ENCODE measurements around the gene RAB11FIP3. TPM values are rescaled to one million over a fixed set of nuclear protein-coding genes. Genes with fewer than 3 reads are reported as not detected.

Gene RAB11FIP3
- total RNA-seq, 1 experiment from 2014 or later = 37.5 TPM

DNA sequence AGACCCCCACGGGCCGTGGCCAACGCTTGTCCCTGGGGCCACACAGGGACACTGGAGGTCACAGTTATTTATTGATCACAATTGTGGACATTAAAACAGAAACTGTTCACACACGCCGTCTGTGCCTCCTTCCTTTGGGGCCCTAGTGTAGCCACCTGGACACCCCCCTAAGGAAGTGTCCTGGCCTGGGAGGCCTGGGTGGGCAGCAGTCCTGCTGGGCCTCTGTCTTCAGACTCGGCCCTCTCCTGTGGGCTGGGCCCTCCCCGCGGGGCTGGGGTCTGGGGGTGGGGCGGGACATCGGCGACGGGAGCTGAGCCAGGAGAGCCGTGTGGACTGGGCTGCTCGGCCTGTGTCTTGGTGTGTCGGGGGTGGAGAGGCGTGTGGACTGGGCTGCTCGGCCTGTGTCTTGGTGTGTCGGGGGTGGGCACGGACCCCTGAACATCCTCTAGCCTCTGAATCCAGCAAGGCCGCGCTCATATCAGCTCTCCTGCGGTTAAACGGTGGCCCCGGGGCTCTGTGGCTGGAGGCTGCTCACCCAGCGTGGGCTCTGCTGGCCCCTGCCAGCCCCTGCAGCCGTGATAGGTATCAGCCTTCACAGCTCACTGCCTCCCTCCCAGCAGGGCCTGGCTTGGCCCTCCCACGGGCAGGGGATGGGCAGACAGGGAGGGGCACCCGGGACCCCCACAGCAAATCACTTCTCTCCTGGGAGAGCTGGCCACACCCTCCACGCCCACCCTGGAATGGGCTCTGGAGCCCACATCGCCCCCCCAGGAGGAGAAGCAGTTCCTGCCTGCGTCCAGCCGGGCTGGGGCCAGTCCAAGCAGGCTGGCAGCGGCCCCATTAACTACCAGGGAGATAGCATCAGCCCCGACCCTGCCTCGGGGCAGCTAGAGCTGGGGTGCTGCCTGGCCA, 140.2 kb downstream of the RAB11FIP3 start:
- peak; percentile 65 for DNase-seq (ENCODE audit: low read depth)
- in situ Hi-C loops (cut with HindIII; ENCODE audit: low pct_unique_long_range_greater_than_20kb, low sequenced_read_pairs) = no loop called here

DNA sequence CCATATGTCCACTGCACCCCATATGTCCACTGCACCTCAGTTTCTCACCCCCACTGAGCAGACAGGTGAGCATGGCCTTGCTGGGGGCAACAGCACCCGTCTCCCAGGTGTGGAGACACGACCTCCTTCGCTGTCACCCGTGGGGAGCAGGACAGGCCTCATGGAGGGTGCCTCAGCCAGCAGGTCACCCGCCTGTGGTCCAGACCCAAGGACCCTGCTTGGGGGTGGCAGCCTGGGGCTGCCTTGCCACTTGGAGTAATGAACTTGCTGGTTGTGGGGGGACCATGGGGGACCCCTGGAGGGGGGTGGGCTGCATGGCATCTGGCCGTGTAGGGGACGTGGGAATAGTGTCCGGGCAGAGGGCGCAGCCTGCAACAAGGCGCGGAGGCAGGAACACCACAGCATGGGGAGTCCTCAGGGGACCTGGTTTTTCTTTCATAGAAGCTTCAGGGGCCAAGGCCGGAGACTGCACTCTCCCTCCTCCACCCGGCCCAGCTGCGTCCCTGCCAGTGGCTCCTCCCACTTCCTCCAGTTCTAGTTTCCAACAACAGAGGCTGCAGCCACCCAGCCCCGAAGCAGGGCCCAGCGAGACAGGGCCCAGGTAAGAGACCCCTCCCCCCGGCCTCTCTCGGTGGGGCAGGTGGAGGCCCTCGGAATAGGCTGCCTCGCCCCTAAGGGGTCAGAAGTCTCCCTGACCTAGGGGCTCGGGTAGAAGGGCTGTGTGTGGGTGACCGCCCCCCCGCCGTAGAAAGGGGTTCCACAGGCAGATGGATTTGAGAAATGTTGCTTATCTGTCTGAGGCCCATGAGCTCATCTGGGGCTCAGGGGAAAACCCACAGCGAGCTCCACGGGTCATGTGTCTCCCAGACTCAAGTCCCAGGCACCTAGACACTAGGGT, 141.3 kb downstream of the RAB11FIP3 start, which contains the start of gene NHLRC4:
TSS of gene NHLRC4 (plus strand) at position 531 of the 898 bp plus-strand sequence. CDS start 1,043 bp downstream, outside the sequence.
- no peak for DNase-seq (ENCODE audit: low read depth)
- in situ Hi-C loops (cut with HindIII; ENCODE audit: low pct_unique_long_range_greater_than_20kb, low sequenced_read_pairs) = no loop called here

DNA sequence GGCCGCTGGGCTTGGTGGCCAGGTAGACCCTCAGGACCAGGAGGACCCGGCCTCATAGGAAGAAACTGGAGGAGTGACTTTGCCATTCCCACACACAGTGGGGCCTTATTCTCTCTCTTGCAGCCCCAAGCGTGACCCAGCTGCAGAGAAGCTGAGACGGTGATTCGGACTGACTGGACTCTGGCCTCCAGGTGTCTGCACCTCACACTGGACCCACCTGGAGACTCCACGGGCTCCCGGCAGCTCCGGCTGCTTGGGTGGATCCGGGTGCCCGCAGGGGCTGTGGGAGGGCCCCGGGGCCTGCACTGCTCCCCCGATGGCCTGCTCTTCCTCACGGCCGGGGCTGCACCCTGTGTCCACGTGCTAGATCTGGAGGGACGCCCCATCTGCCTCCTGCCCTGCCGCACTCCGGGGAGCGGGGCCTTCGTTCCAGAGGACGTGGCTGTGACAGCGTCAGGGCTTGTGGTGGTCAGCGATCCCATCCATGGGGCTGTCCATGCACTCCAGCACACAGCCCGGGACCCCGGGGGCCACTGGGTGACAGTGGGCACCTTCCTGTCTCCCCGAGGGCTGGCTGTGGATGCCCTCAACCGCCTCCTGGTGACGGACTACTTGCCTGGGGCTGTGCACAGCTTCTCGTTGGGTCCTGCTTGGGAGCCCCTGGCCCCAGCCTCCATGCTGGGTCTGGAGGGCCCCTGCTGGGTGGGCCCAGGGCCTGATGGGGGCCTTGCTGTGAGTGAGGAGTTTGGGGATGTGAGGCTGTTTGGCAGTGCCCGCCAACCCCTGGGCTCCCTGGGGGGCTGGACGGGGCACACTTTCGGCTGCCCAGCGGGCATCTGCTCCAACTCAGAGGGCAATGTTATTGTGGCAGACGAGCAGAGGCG, 142.2 kb downstream of the RAB11FIP3 start:
- DNase-seq (ENCODE audit: low read depth) = no peak
- in situ Hi-C loops (cut with HindIII; ENCODE audit: low pct_unique_long_range_greater_than_20kb, low sequenced_read_pairs) = no loop called here

DNA sequence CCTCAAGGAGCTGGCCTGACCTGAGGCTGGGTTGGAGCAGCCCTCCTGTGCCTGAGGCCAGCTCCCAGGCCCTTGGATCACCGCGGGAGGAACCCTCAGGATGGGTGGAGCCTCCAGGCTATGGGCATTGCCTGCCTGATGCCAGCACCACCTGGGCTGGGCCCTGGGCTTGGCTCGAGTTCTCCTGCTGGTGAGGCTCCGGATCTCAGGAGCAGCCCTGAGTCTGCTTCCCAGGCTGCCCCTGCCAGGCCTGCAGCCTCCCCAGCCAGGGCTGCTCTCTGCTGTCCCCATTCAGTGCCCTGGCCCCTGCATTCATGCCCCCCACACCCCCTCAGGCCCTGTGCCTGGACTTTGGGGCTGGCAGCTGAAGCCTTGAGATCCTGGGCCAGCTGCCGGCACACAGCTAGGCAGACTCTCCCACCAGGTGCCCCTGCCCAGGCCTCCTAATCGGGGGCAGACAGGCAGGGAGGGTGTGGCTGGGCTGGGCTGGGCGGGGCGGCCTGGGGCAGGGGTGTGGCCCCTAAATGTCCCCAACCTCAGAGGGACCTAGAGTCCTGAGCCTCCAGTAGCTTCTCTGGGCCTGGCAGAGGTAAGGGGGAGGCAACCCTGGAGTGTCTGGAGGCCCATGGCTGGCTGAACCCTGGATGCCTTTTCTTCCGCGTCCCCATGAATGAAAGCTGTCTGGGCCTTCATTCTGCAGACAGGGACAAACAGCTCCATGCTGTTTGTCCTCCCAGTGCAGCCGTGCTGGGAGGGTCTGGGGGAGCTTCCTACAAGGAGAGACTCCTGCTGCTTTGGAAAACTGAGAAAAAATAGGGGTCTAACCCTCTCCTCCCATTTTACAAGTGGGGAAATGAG, 143.2 kb downstream of the RAB11FIP3 start:
- DNase-seq (ENCODE audit: low read depth) = no peak
- in situ Hi-C loops (cut with HindIII; ENCODE audit: low pct_unique_long_range_greater_than_20kb, low sequenced_read_pairs) = no loop called here

DNA sequence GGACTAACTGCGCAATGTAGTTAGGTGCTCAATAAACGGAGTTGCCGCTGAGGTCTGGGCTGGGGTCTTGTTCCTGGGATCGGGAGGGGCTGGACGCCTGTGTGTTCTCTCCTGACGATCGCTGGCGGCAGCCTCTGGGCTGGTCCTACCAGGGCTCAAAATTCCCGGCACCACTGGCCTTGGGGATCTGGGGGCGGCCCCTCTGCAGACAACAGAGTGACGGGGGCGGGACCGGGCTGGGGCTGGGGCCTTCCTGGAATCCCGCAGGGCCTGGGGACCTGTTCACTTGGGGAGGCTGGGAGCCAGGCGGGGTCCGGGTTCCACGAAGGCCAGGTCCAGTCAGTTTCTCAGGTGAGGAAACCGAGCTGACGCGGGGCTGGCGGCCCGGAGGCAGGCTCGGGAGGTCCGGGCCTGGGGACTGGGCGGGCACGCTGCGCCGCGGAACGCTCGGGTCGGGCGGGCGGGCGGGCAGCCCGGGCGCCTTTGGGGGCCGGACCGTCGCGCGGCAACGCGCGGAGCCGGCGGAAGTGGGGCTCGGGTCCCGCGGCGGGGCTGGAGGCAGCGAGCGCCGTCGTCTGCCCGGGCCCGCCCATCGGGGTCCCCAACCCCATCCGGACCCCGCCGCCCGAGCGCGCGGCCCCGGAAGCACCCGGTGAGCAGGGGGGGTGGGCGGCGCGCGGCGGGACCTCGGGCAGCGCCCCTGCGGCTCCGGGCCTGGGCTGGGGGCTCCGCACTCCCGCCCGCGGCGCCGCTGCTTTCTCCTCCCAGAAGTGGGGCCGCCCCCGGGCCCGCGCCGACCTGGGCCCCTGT, 144.2 kb downstream of the RAB11FIP3 start, which contains the start of gene PIGQ:
TSS of gene PIGQ (plus strand) at position 524 of the 810 bp plus-strand sequence. CDS start 4,107 bp downstream, outside the sequence.
- in situ Hi-C loops (cut with HindIII; ENCODE audit: low pct_unique_long_range_greater_than_20kb, low sequenced_read_pairs) = no loop called here
- DNase-seq (ENCODE audit: low read depth) = peak; percentile 55

Other genes with a start within 250 kb of the RAB11FIP3 start
- gene HBA1, start 249.0 kb upstream of the RAB11FIP3 start, total RNA-seq (2014; rRNA removed; shearing (Covaris generic); ENCODE audit: low replicate concordance) = not detected in 2 replicates
- not detected in 2 replicates for gene HBQ1, start 245.2 kb upstream of the RAB11FIP3 start, total RNA-seq (2014; rRNA removed; shearing (Covaris generic); ENCODE audit: low replicate concordance)
- gene LUC7L, start 196.2 kb upstream of the RAB11FIP3 start, total RNA-seq (2014; rRNA removed; shearing (Covaris generic); ENCODE audit: low replicate concordance) = 30.2 and 32.7 TPM in 2 replicates
- gene FAM234A, start 190.8 kb upstream of the RAB11FIP3 start, total RNA-seq (2014; rRNA removed; shearing (Covaris generic); ENCODE audit: low replicate concordance) = 168 and 231 TPM in 2 replicates
- 1.1 and 3.6 TPM in 2 replicates for gene RGS11, start 149.7 kb upstream of the RAB11FIP3 start, total RNA-seq (2014; rRNA removed; shearing (Covaris generic); ENCODE audit: low replicate concordance)
- not detected in 2 replicates for gene ARHGDIG, start 145.1 kb upstream of the RAB11FIP3 start, total RNA-seq (2014; rRNA removed; shearing (Covaris generic); ENCODE audit: low replicate concordance)
- 0.74 TPM in 1 of 2 replicates, not detected in the other for gene PDIA2, start 142.5 kb upstream of the RAB11FIP3 start, total RNA-seq (2014; rRNA removed; shearing (Covaris generic); ENCODE audit: low replicate concordance)
- gene AXIN1, start 72.9 kb upstream of the RAB11FIP3 start, total RNA-seq (2014; rRNA removed; shearing (Covaris generic); ENCODE audit: low replicate concordance) = 82.2 and 84.5 TPM in 2 replicates
- 320 and 357 TPM in 2 replicates for gene MRPL28, start 55.1 kb upstream of the RAB11FIP3 start, total RNA-seq (2014; rRNA removed; shearing (Covaris generic); ENCODE audit: low replicate concordance)
- 100.0 and 111 TPM in 2 replicates for gene PGAP6, start 43.7 kb upstream of the RAB11FIP3 start, total RNA-seq (2014; rRNA removed; shearing (Covaris generic); ENCODE audit: low replicate concordance)
- 42.0 and 59.6 TPM in 2 replicates for gene NME4, start 28.4 kb upstream of the RAB11FIP3 start, total RNA-seq (2014; rRNA removed; shearing (Covaris generic); ENCODE audit: low replicate concordance)
- 9.8 and 33.7 TPM in 2 replicates for gene DECR2, start 23.8 kb upstream of the RAB11FIP3 start, total RNA-seq (2014; rRNA removed; shearing (Covaris generic); ENCODE audit: low replicate concordance)
- gene CAPN15, start 102.1 kb downstream of the RAB11FIP3 start, total RNA-seq (2014; rRNA removed; shearing (Covaris generic); ENCODE audit: low replicate concordance) = 60.1 and 70.1 TPM in 2 replicates
- not detected in 2 replicates for gene PRR35, start 134.7 kb downstream of the RAB11FIP3 start, total RNA-seq (2014; rRNA removed; shearing (Covaris generic); ENCODE audit: low replicate concordance)
- 1.2 and 4.0 TPM in 2 replicates for gene NHLRC4, start 141.4 kb downstream of the RAB11FIP3 start, total RNA-seq (2014; rRNA removed; shearing (Covaris generic); ENCODE audit: low replicate concordance)
- 53.4 and 65.5 TPM in 2 replicates for gene PIGQ, start 144.3 kb downstream of the RAB11FIP3 start, total RNA-seq (2014; rRNA removed; shearing (Covaris generic); ENCODE audit: low replicate concordance)
- 22.4 and 33.2 TPM in 2 replicates for gene RAB40C, start 164.4 kb downstream of the RAB11FIP3 start, total RNA-seq (2014; rRNA removed; shearing (Covaris generic); ENCODE audit: low replicate concordance)
- gene WFIKKN1, start 205.3 kb downstream of the RAB11FIP3 start, total RNA-seq (2014; rRNA removed; shearing (Covaris generic); ENCODE audit: low replicate concordance) = 0.07 TPM in 1 of 2 replicates, not detected in the other
- 433 and 438 TPM in 2 replicates for gene METTL26, start 210.7 kb downstream of the RAB11FIP3 start, total RNA-seq (2014; rRNA removed; shearing (Covaris generic); ENCODE audit: low replicate concordance)
- 93.0 and 94.1 TPM in 2 replicates for gene MCRIP2, start 216.2 kb downstream of the RAB11FIP3 start, total RNA-seq (2014; rRNA removed; shearing (Covaris generic); ENCODE audit: low replicate concordance)
- 12.3 and 52.7 TPM in 2 replicates for gene WDR90, start 223.7 kb downstream of the RAB11FIP3 start, total RNA-seq (2014; rRNA removed; shearing (Covaris generic); ENCODE audit: low replicate concordance)
- 91.5 and 99.0 TPM in 2 replicates for gene RHOT2, start 242.5 kb downstream of the RAB11FIP3 start, total RNA-seq (2014; rRNA removed; shearing (Covaris generic); ENCODE audit: low replicate concordance)

All from Caki2 (cell line).